ENCODE results near the gene CNTFR. TPM values are rescaled to one million over a fixed set of nuclear protein-coding genes. Genes with fewer than 3 reads are reported as not detected.

The CNTFR gene
- polyA plus RNA-seq, 1 donor (not counting 4 experiments of a cell fraction or from before 2014, with no cell fraction given): 0.42 TPM

- Histone ChIP-seq H3K9ac (ENCODE audit: control insufficient read depth, extremely low read depth, insufficient read depth, low read length) (no peak overlapping the region), H3K4me2 (ENCODE audit: control insufficient read depth, extremely low read depth, insufficient read depth, low read depth, low read length) (no peak overlapping the region), H3K27me3 (ENCODE audit: control insufficient read depth, extremely low read depth, insufficient read depth, low read length) (peaks cover 73% of the 10 kb centered on the region), H3K4me1 (ENCODE audit: control insufficient read depth, extremely low read depth, insufficient read depth, low read length) (no peaks in the 10 kb centered on the region), H3K9me1 (ENCODE audit: control insufficient read depth, extremely low read depth, insufficient read depth, low read length) (no peaks in the 10 kb centered on the region), H3K9me3 (ENCODE audit: control insufficient read depth, low read depth, low read length) (no peaks in the 10 kb centered on the region), H2AFZ (ENCODE audit: control insufficient read depth, low read length) (no peak overlapping the region), H3K36me3 (ENCODE audit: control insufficient read depth in 2 of 2, extremely low read depth in 1 of 2, insufficient read depth in 2 of 2, low read length in 2 of 2) (no peaks in the 10 kb centered on the region), H4K20me1 (ENCODE audit: control insufficient read depth, extremely low read depth, insufficient read depth, low read length) (no peaks in the 10 kb centered on the region), H3K27ac (ENCODE audit: control insufficient read depth, insufficient read depth, low read length) (no peak overlapping the region), H3K4me3 (ENCODE audit: control insufficient read depth in 2 of 3, extremely low read depth in 1 of 3, insufficient read depth in 2 of 3, low read depth in 1 of 3, low read length in 3 of 3) (no peak overlapping the region), H3K79me2 (ENCODE audit: control insufficient read depth, insufficient read depth, low read length) (no peaks in the 10 kb centered on the region)
- DNase-seq (ENCODE audit: low read depth, low spot score) (no peak), FAIRE-seq (no peak)
- TF ChIP-seq, protein P1, sequence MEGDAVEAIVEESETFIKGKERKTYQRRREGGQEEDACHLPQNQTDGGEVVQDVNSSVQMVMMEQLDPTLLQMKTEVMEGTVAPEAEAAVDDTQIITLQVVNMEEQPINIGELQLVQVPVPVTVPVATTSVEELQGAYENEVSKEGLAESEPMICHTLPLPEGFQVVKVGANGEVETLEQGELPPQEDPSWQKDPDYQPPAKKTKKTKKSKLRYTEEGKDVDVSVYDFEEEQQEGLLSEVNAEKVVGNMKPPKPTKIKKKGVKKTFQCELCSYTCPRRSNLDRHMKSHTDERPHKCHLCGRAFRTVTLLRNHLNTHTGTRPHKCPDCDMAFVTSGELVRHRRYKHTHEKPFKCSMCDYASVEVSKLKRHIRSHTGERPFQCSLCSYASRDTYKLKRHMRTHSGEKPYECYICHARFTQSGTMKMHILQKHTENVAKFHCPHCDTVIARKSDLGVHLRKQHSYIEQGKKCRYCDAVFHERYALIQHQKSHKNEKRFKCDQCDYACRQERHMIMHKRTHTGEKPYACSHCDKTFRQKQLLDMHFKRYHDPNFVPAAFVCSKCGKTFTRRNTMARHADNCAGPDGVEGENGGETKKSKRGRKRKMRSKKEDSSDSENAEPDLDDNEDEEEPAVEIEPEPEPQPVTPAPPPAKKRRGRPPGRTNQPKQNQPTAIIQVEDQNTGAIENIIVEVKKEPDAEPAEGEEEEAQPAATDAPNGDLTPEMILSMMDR (optimal IDR thresholded peaks at IDR 0.05 in 1 of 3, IDR thresholded peaks at IDR 0.05 in 1 of 3, conservative IDR thresholded peaks at IDR 0.05 in 1 of 3; ENCODE audit: extremely low read depth in 1 of 3, insufficient read depth in 2 of 3, low read length in 3 of 3): no peak
- TF ChIP-seq EZH2 (IDR thresholded peaks at IDR 0.05; ENCODE audit: low read length): peak; percentile 83
- dilution Hi-C loops (cut with MboI; ENCODE audit: extremely low pct_ligation_motif_present, low sequenced_read_pairs): no loop called here
Measured at GRCh38 chr9:34578241-34579103, 11.1 kb downstream of the CNTFR start.

- Histone ChIP-seq H4K20me1 (ENCODE audit: control insufficient read depth, extremely low read depth, insufficient read depth, low read length) (no peaks in the 10 kb centered on the region), H3K27me3 (ENCODE audit: control insufficient read depth, extremely low read depth, insufficient read depth, low read length) (peaks cover 73% of the 10 kb centered on the region), H3K36me3 (ENCODE audit: control insufficient read depth in 2 of 2, extremely low read depth in 1 of 2, insufficient read depth in 2 of 2, low read length in 2 of 2) (no peaks in the 10 kb centered on the region), H2AFZ (ENCODE audit: control insufficient read depth, low read length) (no peak overlapping the region), H3K9ac (ENCODE audit: control insufficient read depth, extremely low read depth, insufficient read depth, low read length) (no peak overlapping the region), H3K4me2 (ENCODE audit: control insufficient read depth, extremely low read depth, insufficient read depth, low read depth, low read length) (no peak overlapping the region), H3K79me2 (ENCODE audit: control insufficient read depth, insufficient read depth, low read length) (no peaks in the 10 kb centered on the region), H3K9me1 (ENCODE audit: control insufficient read depth, extremely low read depth, insufficient read depth, low read length) (no peaks in the 10 kb centered on the region), H3K4me1 (ENCODE audit: control insufficient read depth, extremely low read depth, insufficient read depth, low read length) (no peaks in the 10 kb centered on the region), H3K4me3 (ENCODE audit: control insufficient read depth in 2 of 3, extremely low read depth in 1 of 3, insufficient read depth in 2 of 3, low read depth in 1 of 3, low read length in 3 of 3) (no peak overlapping the region), H3K27ac (ENCODE audit: control insufficient read depth, insufficient read depth, low read length) (no peak overlapping the region), H3K9me3 (ENCODE audit: control insufficient read depth, low read depth, low read length) (no peaks in the 10 kb centered on the region)
- dilution Hi-C loops (cut with MboI; ENCODE audit: extremely low pct_ligation_motif_present, low sequenced_read_pairs): no loop called here
- TF ChIP-seq, protein P1 (optimal IDR thresholded peaks at IDR 0.05 in 1 of 3, IDR thresholded peaks at IDR 0.05 in 1 of 3, conservative IDR thresholded peaks at IDR 0.05 in 1 of 3; ENCODE audit: extremely low read depth in 1 of 3, insufficient read depth in 2 of 3, low read length in 3 of 3): no peak
- no peak for TF ChIP-seq EZH2 (IDR thresholded peaks at IDR 0.05; ENCODE audit: low read length)
- DNase-seq (ENCODE audit: low read depth, low spot score): no peak
- FAIRE-seq: no peak
Measured at GRCh38 chr9:34577400-34578240, 11.9 kb downstream of the CNTFR start.
